Stimulated activated naive CD4-positive, alpha-beta T cell (primary cell): Measurements from ENCODE around the gene ZNG1E.
"Not testable (repeated sequence)": the region's sequence is repeated elsewhere in the genome, so short reads cannot be mapped to it uniquely, and the experiment has no call there.

Source experiments
- DNase-seq, 6 experiments: peaks; one replicate each; lab custom pipeline; 2025; lab: John Stamatoyannopoulos, UW

The ZNG1E gene

DNA sequence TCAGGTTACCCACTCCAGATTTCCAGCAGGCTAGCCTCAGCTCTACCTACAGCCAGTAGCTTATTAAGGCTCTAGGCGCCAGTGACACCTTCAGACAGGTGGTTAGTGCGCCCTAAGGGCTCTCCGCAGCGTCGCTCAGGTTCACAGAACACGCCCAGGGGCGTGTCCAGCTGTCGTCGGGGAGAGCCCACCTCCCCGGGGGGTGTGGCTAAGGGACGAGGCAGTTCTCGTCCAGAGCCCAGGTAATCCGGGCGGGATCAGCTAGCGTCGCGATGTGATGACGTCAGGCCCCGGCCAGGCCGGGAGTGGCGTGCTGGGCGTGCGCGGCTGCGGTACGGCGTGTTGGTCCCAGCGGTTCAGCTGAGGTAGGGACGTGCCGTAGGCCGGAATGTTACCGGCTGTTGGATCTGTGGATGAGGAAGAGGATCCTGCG lies at the start of gene ZNG1E:
Gene ZNG1E (plus strand): TSS at position 340 of the 433 bp plus-strand sequence. CDS start 49 bp downstream, at position 389.
- not testable (repeated sequence) for DNase-seq

DNA sequence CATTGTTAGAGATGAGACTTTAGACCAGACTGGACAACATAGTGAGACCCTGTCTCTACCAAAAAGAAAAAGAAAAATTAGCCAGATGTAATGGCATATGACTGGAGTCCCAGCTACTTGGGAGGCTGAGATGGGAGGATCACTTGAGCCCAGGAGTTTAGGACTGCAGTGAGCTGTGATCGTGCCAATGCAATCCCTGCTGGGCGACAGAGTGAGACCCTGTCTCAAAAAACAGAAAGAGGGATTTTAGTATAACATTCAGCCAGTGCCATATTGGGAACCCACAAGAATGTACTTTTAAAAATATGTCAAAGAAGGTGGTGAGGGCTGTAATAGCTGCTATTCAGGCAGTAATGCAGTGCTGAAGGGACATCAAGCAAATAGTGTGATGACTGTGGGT lies 2.1 kb upstream of the ZNG1E start:
- DNase-seq: not testable (repeated sequence)

DNA sequence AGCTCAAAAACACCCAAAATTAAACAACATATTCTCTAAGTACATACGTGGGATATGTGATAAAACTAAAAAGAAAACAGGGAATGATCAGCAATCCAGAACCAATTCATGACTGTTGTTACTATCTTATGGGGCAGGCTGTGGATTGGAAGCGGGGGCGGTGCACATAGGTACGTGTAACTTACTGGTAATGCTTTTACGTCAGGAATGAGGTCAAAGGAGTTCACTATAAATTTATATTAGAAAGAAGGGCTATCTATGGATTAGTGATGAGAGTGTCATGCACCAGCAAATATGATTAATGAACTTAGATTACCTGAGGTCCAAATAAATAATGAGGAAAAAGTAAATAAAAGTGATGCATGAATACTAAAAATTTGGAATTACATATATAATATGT lies 710 bp upstream of the ZNG1E start:
- not testable (repeated sequence) for DNase-seq

DNA sequence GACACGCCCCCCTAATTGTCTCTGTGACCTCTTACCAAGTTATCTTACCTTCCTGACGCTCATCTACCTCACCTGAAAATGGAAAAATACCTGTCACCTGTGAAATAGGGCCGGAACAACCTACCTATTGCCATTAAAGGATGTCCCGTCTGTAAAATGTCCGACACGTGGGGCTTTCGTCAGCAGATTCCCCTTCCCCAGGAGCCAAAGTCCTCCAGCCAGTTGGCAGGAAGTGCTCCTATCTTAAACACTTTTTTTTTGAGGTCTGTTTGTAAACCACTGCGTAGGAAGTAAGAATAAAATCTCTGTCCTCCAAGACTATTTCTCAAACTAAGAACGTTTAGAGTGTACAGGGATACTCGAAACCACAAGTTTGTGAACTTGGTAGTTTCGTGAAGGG lies 661 bp downstream of the ZNG1E start:
- not testable (repeated sequence) for DNase-seq

DNA sequence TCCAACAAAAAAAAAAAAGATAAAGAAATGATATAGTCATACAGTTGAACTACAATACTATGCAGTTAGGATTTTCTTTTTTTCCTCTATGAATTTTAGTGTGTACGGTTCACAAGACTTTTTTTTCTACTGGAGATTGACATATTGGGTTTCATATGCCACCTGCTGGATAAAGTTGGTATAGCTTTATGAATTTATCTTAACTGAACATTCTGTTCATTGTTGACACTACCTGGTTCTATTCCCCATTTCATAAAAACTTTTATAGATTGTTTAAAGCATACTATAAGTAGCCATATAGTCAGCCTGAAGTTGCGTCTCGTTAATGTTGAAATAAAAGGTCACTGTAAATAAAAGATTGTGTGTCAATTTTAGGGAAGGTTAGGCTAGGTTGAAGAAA lies 2.8 kb downstream of the ZNG1E start:
- not testable (repeated sequence) for DNase-seq

DNA sequence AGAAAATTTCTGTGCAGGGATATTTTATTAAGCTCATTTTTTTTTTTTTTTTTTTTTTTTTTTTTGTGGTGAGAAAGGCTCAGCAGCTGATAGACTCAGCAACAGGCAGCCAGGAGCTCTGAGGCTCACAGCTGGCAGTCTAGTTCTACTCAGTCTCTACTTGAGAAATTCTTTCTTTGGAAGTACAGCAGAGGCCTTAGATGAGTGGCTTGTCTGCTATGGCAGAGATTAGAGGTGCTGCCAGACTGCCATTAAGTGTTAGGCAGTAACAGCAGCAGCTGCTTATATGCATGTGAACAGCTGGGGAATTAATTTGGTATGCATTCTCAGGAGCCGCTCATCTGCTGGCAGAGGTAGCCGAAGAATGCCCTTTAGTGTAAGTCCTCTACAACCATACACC lies 27.8 kb downstream of the ZNG1E start:
- not testable (repeated sequence) for DNase-seq

DNA sequence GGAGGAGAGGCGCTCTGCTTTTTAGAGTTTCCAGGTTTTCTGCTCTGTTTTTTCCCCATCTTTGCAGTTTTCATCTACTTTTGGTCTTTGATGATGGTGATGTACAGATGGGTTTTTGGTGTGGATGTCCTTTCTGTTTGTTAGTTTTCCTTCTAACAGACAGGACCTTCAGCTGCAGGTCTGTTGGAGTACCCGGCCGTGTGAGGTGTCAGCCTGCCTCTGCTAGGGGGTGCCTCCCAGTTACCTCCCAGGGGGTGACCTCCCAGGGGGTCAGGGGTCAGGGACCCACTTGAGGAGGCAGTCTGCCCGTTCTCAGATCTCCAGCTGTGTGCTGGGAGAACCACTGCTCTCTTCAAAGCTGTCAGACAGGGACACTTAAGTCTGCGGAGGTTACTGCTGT lies 38.7 kb downstream of the ZNG1E start:
- not testable (repeated sequence) for DNase-seq

DNA sequence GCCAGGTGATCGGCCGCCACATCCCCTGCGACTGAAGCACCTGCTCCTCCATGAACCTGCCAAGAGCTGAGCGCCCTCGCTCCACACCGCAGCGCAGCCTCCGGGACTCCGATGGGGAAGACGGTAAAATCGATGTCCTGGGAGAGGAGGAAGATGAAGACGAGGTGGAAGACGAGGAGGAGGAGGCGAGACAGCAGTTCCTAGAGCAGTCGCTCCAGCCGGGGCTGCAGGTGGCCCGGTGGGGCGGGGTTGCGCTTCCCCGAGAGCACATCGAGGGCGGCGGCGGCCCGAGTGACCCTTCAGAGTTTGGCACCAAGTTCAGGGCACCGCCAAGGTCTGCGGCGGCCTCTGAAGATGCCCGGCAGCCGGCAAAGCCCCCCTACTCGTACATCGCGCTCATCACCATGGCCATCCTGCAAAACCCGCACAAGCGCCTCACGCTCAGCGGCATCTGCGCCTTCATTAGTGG lies 61.4 kb downstream of the ZNG1E start, which contains the start of gene FOXD4L4:
Gene FOXD4L4 (plus strand): TSS at position 51 of the 469 bp plus-strand sequence. CDS start 0 bp downstream, at position 51.
- DNase-seq: not testable (repeated sequence)

DNA sequence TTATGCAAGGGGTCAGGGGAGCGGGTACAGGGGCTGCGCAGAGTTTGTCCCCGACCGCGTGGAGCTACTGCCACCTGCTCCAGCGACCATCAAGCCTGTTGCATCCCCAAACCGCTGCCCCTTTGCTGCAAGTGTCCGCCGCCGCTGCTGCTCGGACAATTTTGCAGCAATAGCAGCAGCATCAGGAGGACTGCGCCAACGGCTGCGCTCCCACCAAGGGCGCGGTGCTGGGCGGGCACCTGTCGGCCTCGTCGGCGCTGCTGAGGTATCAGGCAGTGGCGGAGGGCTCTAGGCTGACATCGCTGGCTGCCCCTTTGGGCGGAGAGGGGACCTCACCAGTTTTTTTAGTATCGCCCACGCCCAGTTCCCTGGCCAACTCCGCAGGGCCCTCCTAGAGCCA lies 62.4 kb downstream of the ZNG1E start:
- DNase-seq: not testable (repeated sequence)
